ENCODE measurements around the gene MBTPS1. TPM values are rescaled to one million over a fixed set of nuclear protein-coding genes. Genes with fewer than 3 reads are reported as not detected.

Gene MBTPS1
- total and polyA plus RNA-seq, 10 of the 15 experiments (the other 5 are each of a cell fraction or from before 2014, with no cell fraction given): 1.3 to 43.9 (median 35.2) TPM

DNA sequence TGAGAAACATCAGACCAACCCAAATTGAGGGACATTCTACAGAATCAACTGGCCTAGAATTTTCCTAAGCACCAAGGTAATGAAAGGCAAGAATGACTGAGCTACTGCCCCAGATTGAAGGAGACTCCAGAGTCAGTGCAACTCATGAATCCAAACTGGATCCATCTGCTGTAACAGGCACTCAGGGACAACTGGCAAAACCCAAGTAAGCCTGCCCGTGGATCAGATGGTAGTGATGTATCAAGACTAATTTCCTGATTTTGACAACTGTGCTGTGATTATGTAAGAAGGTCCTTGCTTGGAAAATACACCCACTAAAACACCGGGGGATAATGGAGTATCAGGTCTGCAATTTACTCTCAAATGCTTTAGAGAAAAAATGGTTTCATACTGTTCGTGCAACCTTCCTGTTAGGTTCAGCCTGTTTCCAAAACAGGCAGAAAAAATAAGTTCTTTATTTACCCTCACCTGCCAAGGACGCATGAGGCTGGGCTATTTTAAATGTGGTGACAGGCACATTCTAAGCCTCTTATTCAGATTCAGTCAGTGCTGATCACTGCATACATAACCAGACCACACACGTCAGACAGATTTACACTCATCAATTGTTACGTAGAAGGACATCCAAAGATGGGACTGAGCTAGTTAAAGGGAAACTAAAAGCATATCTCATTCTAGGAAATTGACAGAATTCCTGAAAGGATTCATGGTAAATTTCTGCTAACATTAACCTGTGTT is 7.0 kb downstream of the MBTPS1 start (continued):
- TF ChIP-seq, protein P1, sequence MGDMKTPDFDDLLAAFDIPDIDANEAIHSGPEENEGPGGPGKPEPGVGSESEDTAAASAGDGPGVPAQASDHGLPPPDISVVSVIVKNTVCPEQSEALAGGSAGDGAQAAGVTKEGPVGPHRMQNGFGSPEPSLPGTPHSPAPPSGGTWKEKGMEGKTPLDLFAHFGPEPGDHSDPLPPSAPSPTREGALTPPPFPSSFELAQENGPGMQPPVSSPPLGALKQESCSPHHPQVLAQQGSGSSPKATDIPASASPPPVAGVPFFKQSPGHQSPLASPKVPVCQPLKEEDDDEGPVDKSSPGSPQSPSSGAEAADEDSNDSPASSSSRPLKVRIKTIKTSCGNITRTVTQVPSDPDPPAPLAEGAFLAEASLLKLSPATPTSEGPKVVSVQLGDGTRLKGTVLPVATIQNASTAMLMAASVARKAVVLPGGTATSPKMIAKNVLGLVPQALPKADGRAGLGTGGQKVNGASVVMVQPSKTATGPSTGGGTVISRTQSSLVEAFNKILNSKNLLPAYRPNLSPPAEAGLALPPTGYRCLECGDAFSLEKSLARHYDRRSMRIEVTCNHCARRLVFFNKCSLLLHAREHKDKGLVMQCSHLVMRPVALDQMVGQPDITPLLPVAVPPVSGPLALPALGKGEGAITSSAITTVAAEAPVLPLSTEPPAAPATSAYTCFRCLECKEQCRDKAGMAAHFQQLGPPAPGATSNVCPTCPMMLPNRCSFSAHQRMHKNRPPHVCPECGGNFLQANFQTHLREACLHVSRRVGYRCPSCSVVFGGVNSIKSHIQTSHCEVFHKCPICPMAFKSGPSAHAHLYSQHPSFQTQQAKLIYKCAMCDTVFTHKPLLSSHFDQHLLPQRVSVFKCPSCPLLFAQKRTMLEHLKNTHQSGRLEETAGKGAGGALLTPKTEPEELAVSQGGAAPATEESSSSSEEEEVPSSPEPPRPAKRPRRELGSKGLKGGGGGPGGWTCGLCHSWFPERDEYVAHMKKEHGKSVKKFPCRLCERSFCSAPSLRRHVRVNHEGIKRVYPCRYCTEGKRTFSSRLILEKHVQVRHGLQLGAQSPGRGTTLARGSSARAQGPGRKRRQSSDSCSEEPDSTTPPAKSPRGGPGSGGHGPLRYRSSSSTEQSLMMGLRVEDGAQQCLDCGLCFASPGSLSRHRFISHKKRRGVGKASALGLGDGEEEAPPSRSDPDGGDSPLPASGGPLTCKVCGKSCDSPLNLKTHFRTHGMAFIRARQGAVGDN (IDR thresholded peaks at IDR 0.05): no peak
- TF ChIP-seq CTCF (IDR thresholded peaks at IDR 0.05 in 2 of 3, conservative IDR thresholded peaks at IDR 0.05 in 1 of 3; ENCODE audit: control insufficient read depth in 2 of 3, extremely low read depth in 1 of 3, insufficient read depth in 1 of 3, low read depth in 3 of 3, low read length in 3 of 3) (no peak), YY1 (IDR thresholded peaks at IDR 0.05; ENCODE audit: low read depth, low read length) (no peak), NR2F1 (conservative IDR thresholded peaks at IDR 0.05) (no peak), CBFB (IDR thresholded peaks at IDR 0.05; ENCODE audit: low read depth) (no peak), CHD1 (IDR thresholded peaks at IDR 0.05; ENCODE audit: low read depth, low read length) (no peak), PML (IDR thresholded peaks at IDR 0.05; ENCODE audit: low read length) (no peak), RCOR1 (conservative IDR thresholded peaks at IDR 0.05; ENCODE audit: low read depth, low read length) (no peak)

Data from GM12878 (cell line).